GM18868 (cell line): ENCODE data around the gene GSTT2.

Source experiments
- ATAC-seq: cut with Tn5 transposase; IDR thresholded peaks from one replicate; pipeline ENCODE4 v1.9.1; 2021; ENCODE audit warnings: mild to moderate bottlenecking, moderate library complexity; ENCODE audit not compliant: unreplicated experiment

GSTT2 gene

GRCh38 chr22:24007253-24008021 lies 27.5 kb downstream of the GSTT2 start:
- ATAC-seq = no peak

DNA sequence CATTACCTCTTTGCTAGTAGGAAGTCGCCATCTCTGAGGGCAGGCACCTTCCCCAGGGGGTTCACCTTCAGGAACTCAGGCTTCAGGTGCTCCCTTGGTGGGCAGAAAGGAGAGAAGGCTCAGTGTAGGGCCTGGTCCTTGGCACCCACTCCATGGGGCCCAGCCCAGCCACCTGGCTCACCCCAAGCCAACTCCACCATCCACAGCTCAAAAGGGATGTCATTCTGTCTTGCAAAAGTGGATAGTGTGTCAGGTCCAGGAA lies 28.0 kb downstream of the GSTT2 start:
- no peak for ATAC-seq

DNA sequence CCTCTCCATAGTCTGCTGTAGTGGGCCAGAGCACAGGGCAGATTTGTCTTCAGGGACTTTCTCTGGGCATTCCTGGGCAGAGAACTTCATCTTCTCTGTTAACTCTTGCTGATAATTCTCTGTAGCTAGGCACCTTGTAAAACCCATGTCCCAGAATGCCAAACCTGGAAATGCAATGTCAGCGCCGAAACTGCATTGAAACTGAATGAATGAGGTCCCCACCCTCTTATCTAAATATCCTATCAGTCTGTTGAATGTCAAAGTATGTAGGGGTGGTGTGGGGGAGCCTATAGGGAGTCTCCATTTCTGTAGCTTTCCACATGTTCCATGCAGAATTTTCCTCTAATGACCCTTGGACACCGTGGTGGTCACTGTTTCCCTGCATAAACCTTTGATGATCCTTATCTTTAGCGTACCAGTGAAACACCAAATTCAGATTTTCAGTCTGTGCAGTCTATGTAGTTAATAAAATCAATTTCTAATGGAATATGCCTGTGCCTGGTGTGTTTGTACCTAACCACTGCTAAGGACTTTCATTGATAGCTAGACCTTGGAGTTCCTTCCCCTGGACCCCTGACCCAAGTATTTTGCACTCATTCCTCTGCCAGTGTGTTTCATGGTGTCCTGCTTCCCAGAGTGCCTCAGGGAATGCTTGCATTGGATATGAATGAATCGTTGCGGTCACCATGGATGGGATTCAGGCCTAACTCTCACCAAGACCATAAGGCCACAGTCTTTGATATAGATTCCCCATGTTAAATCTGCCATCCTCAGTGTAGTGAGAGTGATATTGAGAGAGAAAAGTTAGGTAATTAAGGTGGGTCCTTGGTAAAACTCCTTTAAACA lies 28.7 kb downstream of the GSTT2 start:
- ATAC-seq = no peak

DNA sequence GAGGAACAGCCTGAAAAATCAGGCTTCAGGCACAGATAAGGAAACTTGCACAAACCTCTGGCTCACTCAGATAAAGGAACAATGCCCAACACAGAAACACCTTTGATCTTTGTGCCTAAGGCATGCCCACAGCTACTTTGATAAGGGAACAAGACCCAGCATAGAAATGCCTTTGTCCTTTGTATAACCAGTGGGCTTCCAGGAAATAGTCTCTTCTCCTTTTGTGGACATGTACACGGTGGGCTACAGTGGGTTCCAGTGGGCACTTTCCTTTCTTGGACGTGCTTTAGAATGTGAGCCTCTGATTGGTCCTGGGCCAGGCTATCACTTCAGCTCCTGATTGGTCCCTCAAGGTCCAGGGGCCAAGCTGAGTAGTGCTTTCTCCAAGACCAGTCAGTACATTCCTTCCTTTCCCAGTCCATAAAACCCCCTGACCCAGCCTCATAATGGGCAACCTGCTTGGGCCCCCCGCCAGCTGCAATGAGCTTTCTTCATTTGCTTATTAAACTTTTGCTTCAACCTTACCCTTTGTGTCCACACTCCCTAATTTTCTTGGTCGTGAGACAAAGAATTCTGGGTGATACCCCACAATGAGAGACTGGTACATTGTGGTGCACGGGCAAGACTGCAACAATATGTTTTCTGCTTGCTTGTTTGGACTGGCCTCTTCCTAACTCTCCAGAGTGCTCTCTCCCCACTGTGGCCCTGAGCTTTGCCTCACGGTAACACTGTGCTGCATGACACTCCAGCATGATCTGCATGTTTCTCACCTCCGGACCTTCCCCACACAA lies 29.5 kb downstream of the GSTT2 start:
- no peak for ATAC-seq

DNA sequence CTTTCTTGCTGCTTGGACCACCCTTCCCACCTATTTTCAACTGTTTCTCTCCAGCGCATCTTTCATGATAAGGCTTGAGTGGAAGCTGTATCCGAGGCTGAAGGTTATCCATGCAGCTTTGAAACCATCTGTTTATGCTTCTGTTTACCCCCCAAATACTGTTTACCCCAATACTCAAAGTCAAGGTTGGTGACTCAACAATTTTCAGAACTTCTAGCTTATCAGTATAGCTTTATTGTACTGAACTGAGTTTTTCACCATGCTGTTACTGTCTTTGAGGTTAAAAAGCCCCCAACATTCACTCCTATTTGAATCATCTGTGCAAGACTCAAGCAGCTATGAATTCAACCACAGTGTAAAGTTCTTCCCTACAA lies 30.1 kb downstream of the GSTT2 start:
- no peak for ATAC-seq

- no peak for ATAC-seq
Measured at GRCh38 chr22:24011735-24012068, 31.8 kb downstream of the GSTT2 start.

GRCh38 chr22:24016156-24016555 lies 36.2 kb downstream of the GSTT2 start:
- ATAC-seq = no peak

- ATAC-seq = no peak
Measured at GRCh38 chr22:24021304-24021703, 41.4 kb downstream of the GSTT2 start.

DNA sequence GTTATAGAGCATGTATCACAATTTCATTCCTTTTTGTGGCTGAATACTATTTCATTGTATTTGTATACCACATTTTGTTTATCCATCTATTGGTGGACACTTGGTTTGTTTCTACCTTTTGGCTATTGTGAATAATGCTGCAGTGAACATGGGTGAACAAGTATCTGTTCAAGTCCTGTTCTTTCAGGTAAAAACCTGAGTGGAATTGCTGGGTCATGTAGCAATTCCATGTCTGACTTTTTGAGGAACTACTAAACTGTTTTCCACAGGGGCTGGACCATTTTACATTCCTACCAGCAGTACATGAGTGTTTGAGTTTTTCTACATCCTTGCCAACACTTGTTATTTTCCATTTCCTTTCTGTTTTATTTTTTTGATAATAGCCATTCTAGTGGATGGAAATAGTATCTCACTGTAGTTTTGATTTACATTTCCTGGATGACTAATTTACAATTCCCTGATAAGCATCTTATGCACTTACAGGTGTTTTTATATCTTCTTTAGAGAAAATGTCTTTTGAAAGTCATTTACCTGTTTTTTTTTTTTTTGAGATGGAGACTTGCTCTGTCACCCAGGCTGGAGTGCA lies 43.4 kb downstream of the GSTT2 start:
- no peak for ATAC-seq

GRCh38 chr22:24024354-24024753 lies 44.4 kb downstream of the GSTT2 start:
- ATAC-seq = no peak

DNA sequence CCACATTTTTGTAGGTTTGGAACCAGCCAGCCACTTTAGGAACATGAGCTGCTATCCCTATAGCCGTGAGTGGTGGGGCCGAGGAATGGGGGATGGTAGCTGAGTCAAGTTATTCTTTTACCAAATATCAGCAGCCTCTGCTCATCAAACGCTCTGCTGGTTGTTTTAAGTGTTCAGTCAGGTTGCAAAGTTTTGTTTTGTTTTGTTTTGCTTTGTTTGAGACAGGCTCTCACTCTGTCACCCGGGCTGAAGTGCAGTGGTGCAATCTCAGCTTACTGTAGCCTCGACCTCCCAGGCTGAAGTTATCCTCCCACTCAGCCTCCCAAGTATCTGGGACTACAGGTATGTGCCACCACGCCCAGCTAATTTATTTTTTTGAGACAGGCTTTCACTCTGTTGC lies 45.5 kb downstream of the GSTT2 start:
- ATAC-seq = no peak

DNA sequence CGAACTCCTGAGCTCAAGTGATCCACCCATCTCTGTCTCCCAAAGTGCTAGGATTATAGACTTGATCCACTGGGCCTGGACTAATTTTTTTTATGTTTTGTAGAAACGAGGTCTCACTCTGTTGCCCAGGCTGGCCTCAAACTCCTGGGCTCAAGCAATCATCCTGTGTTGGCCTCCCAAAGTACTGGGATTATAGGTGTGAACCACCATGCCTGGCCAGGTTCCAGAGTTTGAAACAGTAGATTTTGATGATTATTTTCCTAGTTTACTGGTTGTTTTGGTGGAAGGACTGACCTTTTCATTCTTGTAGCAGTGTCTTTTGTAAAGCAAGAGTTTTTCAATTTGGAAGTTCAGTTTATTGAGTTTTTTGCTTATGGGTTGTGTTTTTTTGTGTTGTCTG lies 46.1 kb downstream of the GSTT2 start:
- no peak for ATAC-seq

- no peak for ATAC-seq
Measured at GRCh38 chr22:24026733-24027132, 46.8 kb downstream of the GSTT2 start.

DNA sequence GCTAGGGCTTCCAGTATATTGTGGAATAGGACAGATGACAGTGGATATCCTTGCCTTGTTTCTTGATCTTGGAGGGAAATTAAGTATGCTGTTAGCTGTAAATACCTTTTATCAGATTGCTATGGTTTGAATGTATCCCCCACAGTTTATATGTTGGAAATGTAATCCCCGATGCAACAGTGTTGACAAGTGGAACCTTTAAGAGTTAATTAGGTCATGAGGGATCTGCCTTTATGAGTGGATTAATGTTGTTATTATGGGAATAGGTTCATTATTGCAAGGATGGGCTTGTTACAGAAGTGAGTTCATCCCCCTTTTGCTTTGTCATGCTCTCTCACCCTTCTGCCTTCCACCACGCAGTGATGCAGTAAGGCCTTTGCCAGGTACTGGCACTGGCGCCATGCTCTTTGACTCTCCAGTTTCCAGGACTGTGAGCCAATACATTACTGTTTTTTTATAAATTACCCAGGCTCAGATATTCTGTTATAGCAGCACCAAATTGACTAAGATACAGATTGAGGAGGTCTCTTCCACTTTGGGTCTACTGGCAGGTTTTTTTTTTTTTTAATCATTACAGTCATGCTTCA lies 47.5 kb downstream of the GSTT2 start:
- no peak for ATAC-seq

- no peak for ATAC-seq
Measured at GRCh38 chr22:24027991-24028390, 48.1 kb downstream of the GSTT2 start.

- ATAC-seq = no peak
Measured at GRCh38 chr22:24028533-24028932, 48.6 kb downstream of the GSTT2 start.

GRCh38 chr22:24029304-24029703 lies 49.4 kb downstream of the GSTT2 start:
- no peak for ATAC-seq

DNA sequence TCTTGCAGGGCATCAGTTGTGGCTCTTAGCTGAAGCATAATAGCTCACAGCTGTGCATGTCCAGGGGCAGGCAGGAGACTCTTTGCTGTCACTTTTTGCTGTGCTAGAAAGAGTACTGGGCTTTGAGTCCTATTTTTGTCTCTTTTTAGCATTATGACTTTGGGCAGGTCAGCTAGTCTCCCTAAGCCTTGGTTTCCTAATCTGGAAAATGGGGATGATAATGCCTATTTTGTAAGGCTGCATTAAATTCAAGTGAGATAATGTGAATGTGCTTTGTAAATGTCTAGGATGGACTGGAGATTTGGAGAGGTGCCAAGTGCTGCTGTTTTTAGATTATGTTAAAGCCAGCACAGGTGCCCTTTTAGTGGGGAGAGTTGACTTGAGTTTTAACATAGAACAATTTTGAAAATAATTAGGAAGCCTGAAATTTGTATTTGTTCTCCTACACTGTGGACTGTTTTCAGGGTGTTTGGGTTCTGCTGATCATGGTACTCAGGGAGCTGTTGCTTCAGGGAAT lies 50.3 kb downstream of the GSTT2 start:
- ATAC-seq = no peak
